ENCODE data around the gene UBAP2L.

UBAP2L gene, protein sequence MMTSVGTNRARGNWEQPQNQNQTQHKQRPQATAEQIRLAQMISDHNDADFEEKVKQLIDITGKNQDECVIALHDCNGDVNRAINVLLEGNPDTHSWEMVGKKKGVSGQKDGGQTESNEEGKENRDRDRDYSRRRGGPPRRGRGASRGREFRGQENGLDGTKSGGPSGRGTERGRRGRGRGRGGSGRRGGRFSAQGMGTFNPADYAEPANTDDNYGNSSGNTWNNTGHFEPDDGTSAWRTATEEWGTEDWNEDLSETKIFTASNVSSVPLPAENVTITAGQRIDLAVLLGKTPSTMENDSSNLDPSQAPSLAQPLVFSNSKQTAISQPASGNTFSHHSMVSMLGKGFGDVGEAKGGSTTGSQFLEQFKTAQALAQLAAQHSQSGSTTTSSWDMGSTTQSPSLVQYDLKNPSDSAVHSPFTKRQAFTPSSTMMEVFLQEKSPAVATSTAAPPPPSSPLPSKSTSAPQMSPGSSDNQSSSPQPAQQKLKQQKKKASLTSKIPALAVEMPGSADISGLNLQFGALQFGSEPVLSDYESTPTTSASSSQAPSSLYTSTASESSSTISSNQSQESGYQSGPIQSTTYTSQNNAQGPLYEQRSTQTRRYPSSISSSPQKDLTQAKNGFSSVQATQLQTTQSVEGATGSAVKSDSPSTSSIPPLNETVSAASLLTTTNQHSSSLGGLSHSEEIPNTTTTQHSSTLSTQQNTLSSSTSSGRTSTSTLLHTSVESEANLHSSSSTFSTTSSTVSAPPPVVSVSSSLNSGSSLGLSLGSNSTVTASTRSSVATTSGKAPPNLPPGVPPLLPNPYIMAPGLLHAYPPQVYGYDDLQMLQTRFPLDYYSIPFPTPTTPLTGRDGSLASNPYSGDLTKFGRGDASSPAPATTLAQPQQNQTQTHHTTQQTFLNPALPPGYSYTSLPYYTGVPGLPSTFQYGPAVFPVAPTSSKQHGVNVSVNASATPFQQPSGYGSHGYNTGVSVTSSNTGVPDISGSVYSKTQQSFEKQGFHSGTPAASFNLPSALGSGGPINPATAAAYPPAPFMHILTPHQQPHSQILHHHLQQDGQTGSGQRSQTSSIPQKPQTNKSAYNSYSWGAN

DNA sequence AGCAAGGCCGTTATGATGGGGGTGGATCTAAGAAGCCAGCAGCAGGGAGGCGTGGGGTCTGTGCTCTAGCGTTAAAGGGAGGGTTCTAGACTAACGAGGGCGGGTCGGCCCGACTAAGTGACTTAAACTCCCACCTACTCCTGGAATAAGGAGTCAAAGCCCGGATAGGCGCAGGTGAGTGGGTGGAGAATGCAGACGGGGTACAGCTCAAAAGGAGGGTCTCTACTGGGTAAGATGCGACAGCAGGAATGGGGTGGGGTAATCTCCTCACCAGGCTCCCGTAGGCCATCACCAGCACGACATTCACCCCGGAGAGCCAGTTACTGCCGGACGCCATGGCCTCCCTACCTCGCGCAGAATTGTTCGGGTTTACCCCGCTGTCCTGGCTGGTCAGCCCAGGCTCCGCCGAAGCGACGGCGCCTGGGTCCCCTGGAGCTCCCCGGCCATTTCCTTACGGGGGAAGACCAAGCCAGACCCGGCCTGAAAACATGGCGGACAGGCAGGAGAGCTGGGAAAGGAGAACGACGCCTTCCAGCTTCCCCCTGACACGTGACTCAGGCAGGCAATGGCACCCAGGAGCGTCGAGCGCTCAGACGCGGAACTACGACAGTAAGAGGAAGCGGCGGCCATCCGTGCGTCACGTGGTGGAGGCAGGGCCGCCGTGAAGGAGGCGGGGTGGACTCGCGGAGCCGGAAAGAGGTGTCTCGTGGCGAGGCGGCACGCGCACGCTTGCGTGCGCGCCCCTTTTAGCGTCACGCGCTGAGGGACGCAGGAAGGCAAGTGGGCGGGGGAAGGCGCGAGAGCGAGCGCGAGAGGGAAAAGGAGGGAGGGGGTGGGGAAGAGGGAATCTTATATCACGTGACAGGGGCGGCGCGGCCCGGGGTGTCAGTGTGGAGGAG is at the start of gene UBAP2L:
TSS of gene UBAP2L (plus strand) at position 885 of the 899 bp plus-strand sequence. CDS start 4,169 bp downstream, outside the sequence.
- in situ Hi-C loops (cut with MboI; ENCODE audit: low sequenced_read_pairs) = no loop called here

DNA sequence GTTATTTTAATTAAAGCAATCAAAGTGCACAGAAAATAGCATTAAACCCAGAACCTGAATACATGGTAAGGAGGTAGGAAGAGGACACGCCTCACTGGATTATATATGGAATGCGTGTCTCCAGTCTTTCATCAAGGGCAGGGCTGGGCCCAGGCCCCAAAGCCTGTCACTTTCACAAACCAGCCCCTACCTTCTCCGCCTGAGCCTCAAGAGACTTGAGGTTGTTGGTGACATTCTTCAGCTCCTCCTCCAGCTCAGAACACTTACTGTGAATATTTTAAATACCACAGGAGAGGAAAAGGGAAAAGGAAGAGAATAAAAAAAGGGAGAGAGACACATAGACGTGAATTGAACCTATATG is 49.6 kb upstream of the UBAP2L start:
- in situ Hi-C loops (cut with MboI; ENCODE audit: low sequenced_read_pairs) = no loop called here

DNA sequence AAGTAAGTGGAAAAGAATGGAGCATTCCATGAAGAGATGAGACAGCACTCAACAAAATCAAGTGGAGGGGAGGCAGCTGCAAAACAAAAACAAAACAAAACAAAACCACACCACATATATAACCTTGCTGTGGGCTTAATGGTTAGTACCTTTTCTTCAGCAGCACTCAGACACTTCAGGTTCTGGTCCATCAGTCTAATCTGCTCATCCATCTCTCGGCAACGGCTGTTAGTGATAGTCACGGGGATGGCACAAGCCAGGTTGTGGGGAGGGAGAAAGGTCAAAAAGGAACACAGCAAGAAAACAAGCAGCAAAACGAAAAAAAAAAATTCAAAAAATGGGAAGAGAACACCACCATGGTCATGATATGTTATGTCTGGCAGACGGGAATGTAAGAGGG is 48.9 kb upstream of the UBAP2L start:
- in situ Hi-C loops (cut with MboI; ENCODE audit: low sequenced_read_pairs) = no loop called here

DNA sequence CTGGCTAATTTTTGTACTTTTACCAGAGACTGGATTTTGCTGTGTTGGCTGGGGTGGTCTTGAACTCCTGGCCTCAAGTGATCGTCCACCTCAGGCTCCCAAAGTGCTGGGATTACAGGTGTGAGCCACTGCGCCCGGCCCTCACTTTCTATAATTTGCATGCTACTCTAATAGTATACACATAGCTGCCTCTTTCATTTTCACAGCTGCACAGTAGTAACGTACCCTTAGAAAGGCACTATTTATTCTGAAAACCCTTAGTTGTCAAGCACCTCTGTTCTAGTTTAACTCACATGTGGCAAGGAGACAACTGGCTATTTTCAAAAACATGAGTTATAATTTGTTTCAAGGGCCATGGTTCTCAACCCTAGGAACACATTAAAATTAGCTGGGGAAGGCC is 46.1 kb upstream of the UBAP2L start:
- in situ Hi-C loops (cut with MboI; ENCODE audit: low sequenced_read_pairs) = no loop called here

DNA sequence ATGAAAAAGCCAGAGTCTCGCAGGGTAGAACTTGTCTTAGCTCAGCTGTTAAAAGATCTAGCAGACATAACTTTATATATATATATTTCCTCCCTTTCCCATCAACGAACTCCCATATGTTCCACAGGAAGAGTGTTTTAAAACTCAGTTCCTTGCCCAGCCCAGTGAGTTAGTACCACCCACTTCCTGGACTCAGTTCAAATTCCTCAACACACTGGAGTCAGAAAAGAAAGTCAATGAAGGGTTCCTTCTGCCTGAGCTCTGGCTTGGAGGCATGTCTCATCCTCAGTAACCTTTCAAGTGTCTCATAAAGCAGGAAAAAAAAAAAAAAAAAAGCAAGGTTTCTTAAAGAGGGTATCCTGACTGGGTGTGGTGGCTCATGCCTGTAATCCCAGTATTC is 44.4 kb upstream of the UBAP2L start:
- in situ Hi-C loops (cut with MboI; ENCODE audit: low sequenced_read_pairs) = no loop called here

DNA sequence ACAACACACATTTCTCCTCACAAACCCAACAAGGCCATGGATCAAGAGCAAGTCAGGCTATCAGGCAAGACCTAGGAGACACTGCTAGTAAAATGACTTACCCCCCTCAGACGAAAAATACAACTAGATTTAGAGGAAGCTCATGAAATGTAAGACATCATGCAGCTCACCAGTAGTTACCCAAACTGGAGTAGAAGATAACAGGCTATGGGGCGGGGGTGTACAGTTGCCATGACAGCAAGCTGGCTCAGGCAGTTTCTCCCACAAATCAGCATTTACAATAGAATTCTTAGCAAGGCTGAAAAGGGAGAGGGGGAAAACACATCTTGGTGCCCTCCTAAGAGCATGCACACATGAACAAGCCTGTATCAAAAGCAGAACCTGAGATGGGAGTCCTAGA is 42.7 kb upstream of the UBAP2L start:
- in situ Hi-C loops (cut with MboI; ENCODE audit: low sequenced_read_pairs) = no loop called here

DNA sequence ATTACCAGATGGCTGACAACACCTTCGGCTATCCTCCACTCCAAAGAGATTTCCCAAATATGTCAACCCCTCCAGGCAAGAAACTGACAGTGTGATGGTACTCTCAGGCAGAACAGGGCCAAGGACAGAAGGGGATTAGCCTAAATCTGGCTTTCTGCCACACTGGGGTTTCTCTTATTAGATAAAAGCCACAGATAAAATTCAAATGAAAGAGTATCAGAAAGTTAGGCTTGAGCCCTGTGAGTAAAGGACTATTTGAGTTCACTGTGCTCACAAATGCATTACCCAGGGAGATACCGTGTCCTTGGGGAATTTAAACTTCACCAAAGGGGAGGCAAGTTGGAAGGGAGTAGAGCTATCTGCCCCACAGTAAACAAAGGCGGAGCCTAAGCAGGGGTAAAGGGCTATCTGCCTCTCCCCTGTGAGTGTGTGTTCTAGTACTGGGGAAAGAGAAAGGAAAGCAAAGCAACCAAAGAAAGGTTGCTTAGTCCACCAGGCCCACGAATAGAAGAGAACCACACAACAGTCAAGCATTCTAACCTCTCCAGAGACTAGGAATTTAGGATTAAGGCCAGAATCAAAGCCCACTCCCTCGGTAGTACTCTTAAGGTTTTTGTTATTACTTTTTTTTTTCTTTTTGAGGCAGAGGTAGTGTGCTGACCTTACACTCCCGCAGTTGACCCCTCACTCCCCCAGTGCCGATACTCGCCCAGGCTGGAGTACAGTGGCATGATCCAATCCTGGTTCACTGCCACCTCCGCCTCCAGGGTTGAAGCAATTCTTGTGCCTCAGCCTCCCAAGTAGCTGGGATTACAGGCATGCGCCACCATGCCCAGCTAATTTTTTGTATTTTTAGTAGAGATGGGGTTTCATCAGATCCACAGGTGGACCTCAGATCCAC is 41.6 kb upstream of the UBAP2L start:
- in situ Hi-C loops (cut with MboI; ENCODE audit: low sequenced_read_pairs) = no loop called here

DNA sequence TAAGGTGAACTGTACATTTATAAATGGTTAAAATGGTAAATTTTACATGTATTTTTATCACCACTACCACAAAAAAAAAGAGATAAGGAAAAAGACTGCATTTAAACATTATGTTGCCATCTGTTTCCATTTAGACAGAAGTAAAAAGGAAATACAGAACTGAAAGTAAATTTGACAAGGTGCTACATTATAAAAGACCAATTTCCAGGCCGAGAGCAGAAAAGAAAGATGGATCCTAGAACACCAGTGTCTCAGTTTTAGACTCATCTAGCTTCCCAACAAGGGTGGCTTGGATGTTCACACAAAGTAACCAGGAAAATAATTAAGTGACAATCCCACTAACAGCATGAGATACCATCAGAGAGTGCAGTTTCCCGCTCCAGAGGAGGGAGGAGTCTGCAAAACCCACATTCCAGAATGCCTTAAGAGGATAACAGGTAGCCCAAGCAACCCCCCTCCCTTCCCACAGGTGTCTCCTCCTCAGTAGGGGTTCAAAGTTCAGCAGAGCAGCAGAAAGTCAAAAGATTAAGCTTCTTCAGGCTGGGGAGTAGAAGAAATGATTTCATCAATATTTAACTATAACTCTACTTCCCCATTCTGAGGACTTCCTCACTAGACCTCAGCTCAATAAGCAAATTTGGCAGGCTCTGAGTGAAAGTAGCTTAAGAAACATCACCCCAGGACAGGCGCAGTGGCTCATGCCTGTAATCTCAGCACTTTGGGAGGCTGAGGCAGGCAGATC is 40.6 kb upstream of the UBAP2L start:
- in situ Hi-C loops (cut with MboI; ENCODE audit: low sequenced_read_pairs) = no loop called here

DNA sequence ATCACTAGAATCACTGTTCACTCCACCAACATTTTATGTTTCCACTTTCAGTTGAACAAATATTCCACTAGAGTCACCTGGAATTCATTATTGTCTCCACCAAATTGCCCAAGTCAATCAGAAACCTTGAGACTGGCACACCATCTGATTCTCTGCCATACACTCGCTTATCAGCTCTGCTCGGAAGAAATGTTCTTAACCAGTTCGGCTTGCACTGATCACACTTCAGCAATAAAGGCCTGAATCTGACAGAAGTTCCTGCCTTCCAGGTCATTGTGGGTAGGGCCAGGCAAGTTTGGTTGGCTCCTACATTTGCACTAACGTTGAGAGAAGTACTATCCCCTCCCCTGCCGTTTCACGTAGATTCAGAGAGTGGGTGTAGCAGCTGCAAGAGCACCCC is 38.8 kb upstream of the UBAP2L start:
- in situ Hi-C loops (cut with MboI; ENCODE audit: low sequenced_read_pairs) = no loop called here

DNA sequence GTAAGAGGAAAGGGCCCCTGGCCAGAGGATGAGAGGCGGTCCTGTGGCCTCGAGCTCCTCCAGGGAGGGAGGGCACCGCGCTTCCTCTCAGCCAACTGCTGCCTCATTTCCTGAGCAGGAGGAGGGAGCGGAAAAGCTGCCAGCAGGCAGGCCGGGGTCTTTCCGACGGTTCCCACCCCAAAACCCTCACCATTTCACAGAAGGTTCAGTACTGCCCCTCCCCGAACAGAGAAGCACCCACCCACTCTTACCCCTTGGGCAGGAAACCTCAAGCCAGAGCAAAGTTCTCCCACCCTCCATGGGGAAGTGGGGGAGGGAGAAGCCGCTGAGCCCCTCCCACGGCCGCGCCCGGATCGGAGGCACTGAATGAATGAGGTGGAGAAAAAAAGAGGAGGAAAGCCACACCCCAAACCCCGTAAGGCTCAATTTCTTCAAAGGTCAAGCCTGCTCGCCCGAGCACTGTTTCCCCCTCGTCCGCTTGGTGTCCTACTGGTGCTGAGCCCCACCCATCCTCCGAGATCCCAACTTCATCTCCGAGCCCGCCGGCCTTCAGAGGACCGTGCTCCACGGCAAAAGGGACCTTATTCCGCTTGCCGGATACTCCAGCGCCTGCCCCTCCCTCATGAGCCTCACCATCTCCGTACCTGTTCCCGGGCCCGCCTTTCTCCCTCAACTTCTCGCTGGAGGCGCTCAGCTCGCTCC is 38.3 kb upstream of the UBAP2L start:
- in situ Hi-C loops (cut with MboI; ENCODE audit: low sequenced_read_pairs) = no loop called here

DNA sequence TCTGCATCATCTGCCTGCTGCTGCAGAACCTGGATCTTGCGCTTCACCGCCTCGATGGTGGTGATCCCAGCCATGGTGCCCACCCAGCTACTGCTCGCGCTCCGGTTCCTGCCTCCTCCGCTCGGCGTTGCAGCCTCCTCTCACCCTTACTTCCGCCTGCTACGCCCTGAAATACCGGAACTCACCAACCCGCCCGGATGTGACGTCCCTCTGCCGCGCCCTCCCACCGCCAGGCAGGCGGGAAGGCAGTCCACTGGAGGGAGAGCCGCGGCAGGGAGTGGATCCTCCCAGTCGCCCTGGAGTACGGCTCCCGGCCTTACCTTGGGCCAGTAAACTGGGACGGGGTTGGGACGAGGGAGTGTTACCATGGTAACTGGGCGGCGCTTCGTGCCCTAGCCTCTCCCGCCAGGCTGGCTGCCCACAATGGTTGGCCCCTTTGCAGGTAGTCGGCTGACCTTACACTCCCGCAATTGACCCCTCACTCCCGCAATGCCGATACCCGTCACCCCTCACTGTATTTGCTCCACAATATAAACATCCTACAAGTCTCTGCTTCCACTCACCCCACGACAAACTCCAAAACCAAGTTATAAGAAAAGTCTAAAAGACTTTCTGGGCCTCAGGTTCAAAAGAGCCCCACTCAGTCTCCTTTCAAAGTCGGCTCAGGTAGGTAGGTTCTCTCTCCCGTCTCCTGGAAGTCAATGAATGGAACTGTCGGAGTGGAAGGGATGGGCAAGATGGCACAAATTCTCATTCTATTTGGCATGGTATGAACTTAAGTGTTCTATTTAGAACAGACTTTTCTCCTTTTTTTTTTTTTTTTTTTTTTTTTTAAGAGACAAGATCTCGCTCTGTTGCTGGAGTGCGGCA is 37.5 kb upstream of the UBAP2L start:
- in situ Hi-C loops (cut with MboI; ENCODE audit: low sequenced_read_pairs) = no loop called here

DNA sequence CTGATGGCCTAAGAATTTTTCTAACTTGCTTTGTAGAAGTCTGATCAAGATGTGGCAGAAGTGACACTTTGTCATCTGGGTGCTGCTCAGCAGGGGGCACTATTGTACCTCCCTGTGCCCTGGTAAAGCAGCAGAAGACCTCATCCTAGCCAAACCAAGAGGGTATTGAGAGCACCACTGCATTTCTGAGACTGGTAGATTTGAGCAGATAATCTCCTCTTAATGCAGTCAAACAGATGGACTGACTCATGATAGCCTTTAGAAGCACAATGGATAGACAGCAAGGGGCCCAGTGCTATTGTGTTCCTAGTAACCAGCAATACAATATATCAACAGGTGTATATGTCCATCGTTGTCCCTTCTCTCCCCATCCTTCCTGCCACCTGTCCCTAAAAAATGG is 34.6 kb upstream of the UBAP2L start:
- in situ Hi-C loops (cut with MboI; ENCODE audit: low sequenced_read_pairs) = no loop called here

DNA sequence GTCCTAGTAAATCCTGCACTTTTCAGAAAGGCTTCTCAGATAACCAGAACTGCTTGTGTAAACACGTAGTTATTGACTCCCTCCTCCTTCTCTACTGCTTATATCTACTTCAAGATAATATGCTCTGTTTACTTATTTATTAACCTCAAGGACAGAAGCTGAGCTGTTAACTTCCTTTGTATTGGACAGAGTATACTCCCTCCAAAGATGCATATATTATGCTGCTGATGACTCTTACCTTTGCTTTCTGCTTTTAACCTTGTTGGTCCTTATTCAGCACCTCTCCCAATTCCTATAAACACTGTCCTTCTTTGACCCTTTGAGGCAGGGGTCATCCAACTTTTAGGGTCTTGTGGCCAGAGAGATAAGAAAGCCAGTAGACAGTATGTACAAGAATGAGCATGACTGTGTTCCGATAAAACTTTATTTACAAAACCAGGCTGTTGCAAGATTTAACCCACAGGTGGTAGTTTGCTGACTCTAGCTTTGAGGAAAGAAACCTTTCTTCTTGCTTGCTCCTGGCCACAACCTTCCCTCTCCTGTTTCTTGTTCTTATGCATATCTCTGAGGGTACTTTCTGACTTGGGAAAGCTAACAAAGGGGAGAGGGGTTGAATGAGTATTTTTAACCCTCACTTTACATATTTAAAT is 33.8 kb upstream of the UBAP2L start:
- in situ Hi-C loops (cut with MboI; ENCODE audit: low sequenced_read_pairs) = no loop called here

DNA sequence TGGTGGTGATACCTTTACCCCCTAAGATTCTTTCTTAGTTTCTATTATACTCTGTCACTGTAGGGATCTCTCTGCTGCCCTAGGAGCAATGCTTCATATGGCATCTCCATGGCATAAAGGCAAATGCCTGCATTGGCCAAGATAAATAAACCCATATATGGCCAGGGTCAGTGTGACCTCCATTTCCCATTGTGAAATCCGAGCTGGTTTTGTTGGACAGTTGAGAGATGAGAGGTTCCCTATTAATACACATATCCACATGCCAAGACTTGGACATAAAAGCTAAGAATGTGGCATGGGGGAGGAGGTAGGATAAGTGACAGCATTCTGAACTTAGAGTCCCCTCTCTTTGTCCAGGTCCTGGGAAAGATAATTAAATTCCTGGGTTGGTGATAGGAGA is 30.2 kb upstream of the UBAP2L start:
- in situ Hi-C loops (cut with MboI; ENCODE audit: low sequenced_read_pairs) = no loop called here

DNA sequence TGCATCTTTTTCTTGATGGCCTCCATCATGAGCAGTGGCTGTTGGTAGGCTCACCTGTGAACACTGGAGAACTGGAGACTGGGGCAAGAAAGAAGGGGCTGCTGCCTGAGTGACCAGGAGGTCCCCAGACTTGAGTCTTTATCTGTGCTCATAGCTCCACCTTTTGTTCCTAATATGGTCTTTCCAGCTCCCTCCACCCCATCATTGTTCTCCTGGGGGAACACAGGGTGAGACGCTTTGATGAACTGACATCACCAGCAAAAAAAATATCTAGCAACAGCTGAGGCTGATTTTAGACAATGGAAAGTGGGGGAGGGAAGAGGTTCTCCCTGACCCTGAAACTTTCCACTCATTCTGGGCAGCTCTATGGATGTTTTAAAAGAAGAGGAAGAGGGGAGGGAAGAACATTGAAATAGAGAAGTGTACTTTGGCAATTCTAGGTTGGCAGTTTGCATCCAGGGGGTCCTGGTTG is 28.7 kb upstream of the UBAP2L start, which contains the start of gene TPM3:
TSS of gene TPM3 (minus strand) at position 111 of the 472 bp plus-strand sequence. CDS start at position 29, 82 bp downstream.
- in situ Hi-C loops (cut with MboI; ENCODE audit: low sequenced_read_pairs) = no loop called here

DNA sequence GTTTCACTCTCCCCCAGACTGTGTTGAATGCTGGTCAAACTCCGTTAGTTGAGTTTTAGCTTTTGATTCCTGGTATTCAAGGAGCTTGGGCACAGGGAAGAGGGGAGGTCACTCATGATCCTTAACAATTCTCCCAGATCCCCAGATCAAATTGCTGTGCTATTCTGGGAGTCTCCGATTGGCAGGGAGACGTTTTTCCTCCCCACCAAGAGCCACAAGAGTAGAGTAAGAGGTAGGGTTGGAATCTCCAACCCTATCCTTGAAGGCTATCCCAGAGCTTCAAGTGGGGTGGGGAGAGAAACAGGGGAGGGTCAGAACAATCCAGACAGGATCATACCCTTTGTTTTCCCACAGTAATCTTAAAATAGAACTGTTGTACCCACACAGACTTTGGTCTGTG is 28.3 kb upstream of the UBAP2L start:
- in situ Hi-C loops (cut with MboI; ENCODE audit: low sequenced_read_pairs) = no loop called here

DNA sequence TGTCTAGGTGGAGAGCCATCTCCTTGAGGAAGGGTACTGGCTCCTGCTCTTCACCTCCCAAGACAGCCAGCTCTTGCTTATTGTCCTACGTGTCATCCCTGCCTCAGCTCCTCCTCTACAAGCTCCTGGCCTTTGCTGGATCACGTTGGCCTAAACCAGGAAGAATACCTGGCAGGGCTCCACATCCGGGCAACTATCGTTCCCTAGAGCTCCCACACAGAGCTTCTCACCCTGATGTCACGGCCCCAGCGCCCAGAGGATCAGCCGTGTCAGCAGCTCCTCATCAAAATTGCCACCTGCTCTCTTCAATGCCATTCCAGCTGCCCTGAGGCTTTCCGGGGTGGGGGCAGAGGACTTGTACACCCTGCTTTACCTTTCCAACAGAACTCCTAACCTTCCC is 26.9 kb upstream of the UBAP2L start:
- in situ Hi-C loops (cut with MboI; ENCODE audit: low sequenced_read_pairs) = no loop called here

All from HL-60/S4 treated with phorbol 12-myristate 13-acetate at 8.2 ng/mL for 4 days and 3 days (cell line).